GM23338 (cell line): ENCODE data around the gene SP5. TPM values are rescaled to one million over a fixed set of nuclear protein-coding genes. Genes with fewer than 3 reads are reported as not detected.

Source experiments
- ATAC-seq: fragments of 200-7000 bp; cut with Tn5 transposase; 3 replicates; pipeline ENCODE4 v1.9.1; 2020
- DNase-seq: peaks from one replicate; pipeline ENCODE4 v3.0.0-alpha.2; 2015; ENCODE audit warnings: low spot score
- H2AFZ ChIP-seq: fragments of 200-600 bp; sonication (generic); 2 replicates; pipeline ENCODE4 v1.8.0; 2016; ENCODE audit warnings: antibody characterized with exemption, mild to moderate bottlenecking, moderate library complexity
- H3F3A ChIP-seq: fragments of 200-600 bp; sonication (generic); replicated peaks from 2 replicates; pipeline ENCODE4 v1.8.0; 2017; ENCODE audit warnings: antibody characterized with exemption, mixed run types, low read depth
- H3K27ac ChIP-seq: fragments of 200-600 bp; sonication (generic); 2 replicates; pipeline ENCODE4 v1.6.1; 2016; ENCODE audit warnings: low read depth
- H3K27me3 ChIP-seq: fragments of 200-600 bp; sonication (generic); 2 replicates; pipeline ENCODE4 v1.8.0; 2016; ENCODE audit warnings: mild to moderate bottlenecking, mixed run types, moderate library complexity; ENCODE audit not compliant: insufficient read depth
- H3K36me3 ChIP-seq: fragments of 200-600 bp; sonication (generic); 2 replicates; pipeline ENCODE4 v1.8.0; 2016; ENCODE audit warnings: mild to moderate bottlenecking; ENCODE audit not compliant: insufficient read depth
- H3K4me1 ChIP-seq: fragments of 200-600 bp; sonication (generic); 2 replicates; pipeline ENCODE4 v1.8.0; 2016; ENCODE audit warnings: mild to moderate bottlenecking, moderate library complexity; ENCODE audit not compliant: insufficient read depth
- H3K4me2 ChIP-seq: fragments of 200-600 bp; sonication (generic); 2 replicates; pipeline ENCODE4 v1.7.1; 2017; ENCODE audit warnings: mixed run types
- H3K4me3 ChIP-seq: fragments of 200-600 bp; sonication (generic); 2 replicates; pipeline ENCODE4 v1.6.1; 2016; ENCODE audit warnings: mixed run types
- H3K79me2 ChIP-seq: fragments of 200-600 bp; sonication (generic); replicated peaks from 2 replicates; pipeline ENCODE4 v1.8.0; 2017; ENCODE audit warnings: mild to moderate bottlenecking; ENCODE audit not compliant: insufficient read depth
- H3K9me2 ChIP-seq: fragments of 200-600 bp; sonication (generic); 2 replicates; pipeline ENCODE4 v1.8.0; 2017; ENCODE audit not compliant: insufficient read depth
- H4K20me1 ChIP-seq: fragments of 200-600 bp; sonication (generic); replicated peaks from 2 replicates; pipeline ENCODE4 v1.8.0; 2017; ENCODE audit warnings: mild to moderate bottlenecking; ENCODE audit not compliant: insufficient read depth
- H3K27ac Mint-ChIP-seq: 2 replicates; pipeline ENCODE4 v1.8.0; 2020; ENCODE audit warnings: inconsistent platforms, mild to moderate bottlenecking, moderate library complexity, mixed read lengths
- H3K27me3 Mint-ChIP-seq: 3 replicates; pipeline ENCODE4 v1.8.0; 2022; ENCODE audit warnings: low read depth, mild to moderate bottlenecking, moderate library complexity, mixed read lengths, inconsistent platforms; ENCODE audit not compliant: insufficient read depth, poor library complexity
- H3K36me3 Mint-ChIP-seq: 3 replicates; pipeline ENCODE4 v1.8.0; 2021; ENCODE audit warnings: low read depth, mild to moderate bottlenecking, inconsistent platforms, moderate library complexity, mixed read lengths
- H3K4me1 Mint-ChIP-seq: 3 replicates; pipeline ENCODE4 v1.8.0; 2020; ENCODE audit warnings: mild to moderate bottlenecking, inconsistent platforms, mixed read lengths
- H3K4me3 Mint-ChIP-seq: 3 replicates; pipeline ENCODE4 v1.8.0; 2021; ENCODE audit warnings: moderate library complexity, mild to moderate bottlenecking, inconsistent platforms, mixed read lengths
- H3K9me3 Mint-ChIP-seq: 3 replicates; pipeline ENCODE4 v1.8.0; 2020; ENCODE audit warnings: moderate library complexity, mild to moderate bottlenecking, inconsistent platforms, mixed read lengths
- CREB1 ChIP-seq: fragments of 250-450 bp; sonication (Bioruptor Pico); IDR thresholded peaks from 2 replicates; pipeline ENCODE4 v1.5.0; 2020; ENCODE audit warnings: low read depth, mild to moderate bottlenecking, moderate library complexity
- CTCF ChIP-seq, 2 experiments: fragments of 200-600 bp in 1 of 2; sonication (generic) in 1 of 2; conservative IDR thresholded peaks; 2 replicates each; pipeline versions ENCODE4 v1.5.1 to v1.6.1; 2016 to 2017; ENCODE audit warnings: antibody characterized with exemption in 2 of 2, low read depth in 2 of 2, mild to moderate bottlenecking in 2 of 2, moderate library complexity in 1 of 2
- EZH2 ChIP-seq: fragments of 200-600 bp; sonication (generic); IDR thresholded peaks from one replicate; pipeline ENCODE4 v1.8.0; 2017; ENCODE audit warnings: antibody characterized with exemption, mild to moderate bottlenecking, low read depth; ENCODE audit not compliant: unreplicated experiment
- EZH2phosphoT487 ChIP-seq: fragments of 200-600 bp; sonication (generic); IDR thresholded peaks from one replicate; pipeline ENCODE4 v1.8.1; 2018; ENCODE audit warnings: antibody characterized with exemption; ENCODE audit not compliant: unreplicated experiment
- JUNB ChIP-seq: IDR thresholded peaks from one replicate; pipeline ENCODE4 v1.6.1; 2016; ENCODE audit warnings: antibody characterized with exemption; ENCODE audit not compliant: unreplicated experiment
- NANOG ChIP-seq: IDR thresholded peaks from 2 replicates; pipeline ENCODE4 v1.6.1; 2016; ENCODE audit warnings: antibody characterized with exemption, borderline replicate concordance
- POLR2AphosphoS5 ChIP-seq: IDR thresholded peaks from 2 replicates; pipeline ENCODE4 v1.6.1; 2016; ENCODE audit warnings: antibody characterized with exemption, low read depth
- REST ChIP-seq: IDR thresholded peaks from one replicate; pipeline ENCODE4 v1.6.1; 2018; ENCODE audit warnings: antibody characterized with exemption; ENCODE audit not compliant: unreplicated experiment
- STAT1 ChIP-seq: IDR thresholded peaks from one replicate; pipeline ENCODE4 v1.6.1; 2016; ENCODE audit warnings: antibody characterized with exemption; ENCODE audit not compliant: unreplicated experiment
- ZNF114 ChIP-seq: fragments of 250-450 bp; sonication (Bioruptor Pico); IDR thresholded peaks from 2 replicates; pipeline ENCODE4 v1.5.0; 2020; ENCODE audit warnings: mild to moderate bottlenecking, moderate library complexity
- ZNF331 ChIP-seq: fragments of 250-450 bp; sonication (Bioruptor Pico); IDR thresholded peaks from 2 replicates; pipeline ENCODE4 v1.5.0; 2020; ENCODE audit warnings: low read depth, mild to moderate bottlenecking, moderate library complexity
- ZNF462 ChIP-seq: fragments of 250-450 bp; sonication (Bioruptor Pico); IDR thresholded peaks from 2 replicates; pipeline ENCODE4 v1.5.0; 2020; ENCODE audit warnings: mild to moderate bottlenecking, moderate library complexity
- polyA plus RNA-seq: library from polyadenylated mRNA; unstranded; fragments of >200 nt; fragmentation: Nextera tagmentation; extraction: Ambion mirVana; gene quantifications from 2 replicates; pipeline ENCODE4 v1.2.1, GENCODE V29; 2016
- total RNA-seq: library from RNA; depleted of rRNA; stranded (reverse); fragments of >200 nt; shearing (Covaris generic); gene quantifications from 2 replicates; pipeline ENCODE4 v1.2.3, GENCODE V29; 2014
- TF ChIP-seq, protein P1 (sequence below): IDR thresholded peaks from 2 replicates; pipeline ENCODE4 v1.6.1; 2016; ENCODE audit warnings: antibody characterized with exemption

Gene SP5
- total and polyA plus RNA-seq, 2 experiments from 2014 or later: 0.21 to 0.32 TPM

DNA sequence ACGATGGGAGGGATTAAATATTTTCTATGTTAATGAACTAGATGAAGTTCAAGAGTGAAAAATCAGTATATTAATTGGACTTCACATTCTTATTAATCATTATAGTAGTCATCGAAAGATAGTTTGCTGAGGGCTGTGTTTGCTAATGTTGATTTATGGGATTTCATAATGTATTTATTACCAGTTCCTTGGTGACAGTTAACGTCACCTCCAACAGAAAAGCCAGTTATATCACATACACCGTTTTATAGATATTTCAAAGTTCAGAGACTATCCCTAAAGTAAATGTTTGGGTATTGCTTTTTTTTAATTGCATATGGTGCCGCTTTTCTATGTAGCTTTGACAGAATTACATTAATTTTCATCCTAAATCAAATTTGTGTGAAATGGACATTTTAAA lies 49.4 kb upstream of the SP5 start:
- Histone ChIP-seq H3K27me3 (no peaks in the 10 kb centered on the region), H3K27ac (no peak overlapping the region), H3K4me2 (no peak overlapping the region), H3K79me2 (no peaks in the 10 kb centered on the region), H3K4me3 (no peak overlapping the region), H3K36me3 (no peaks in the 10 kb centered on the region), H4K20me1 (no peaks in the 10 kb centered on the region), H2AFZ (no peak overlapping the region), H3K4me1 (no peaks in the 10 kb centered on the region), H3K9me2 (no peaks in the 10 kb centered on the region; the same call in 1 of the 2 replicates), H3F3A (no peaks in the 10 kb centered on the region)
- H3K4me3 Mint-ChIP-seq: no peak overlapping the region
- H3K9me3 Mint-ChIP-seq: no peaks in the 10 kb centered on the region
- TF ChIP-seq EZH2phosphoT487: no peak
- no peak for TF ChIP-seq POLR2AphosphoS5
- TF ChIP-seq REST: no peak
- TF ChIP-seq EZH2: no peak
- TF ChIP-seq STAT1: no peak
- TF ChIP-seq ZNF114 (CRISPR knock-in tag): no peak
- no peak for TF ChIP-seq JUNB
- TF ChIP-seq ZNF331 (CRISPR knock-in tag): no peak
- no peak for TF ChIP-seq CTCF (conservative IDR thresholded peaks at IDR 0.05; ENCODE audit: low read depth in 2 of 2)
- TF ChIP-seq, protein P1, sequence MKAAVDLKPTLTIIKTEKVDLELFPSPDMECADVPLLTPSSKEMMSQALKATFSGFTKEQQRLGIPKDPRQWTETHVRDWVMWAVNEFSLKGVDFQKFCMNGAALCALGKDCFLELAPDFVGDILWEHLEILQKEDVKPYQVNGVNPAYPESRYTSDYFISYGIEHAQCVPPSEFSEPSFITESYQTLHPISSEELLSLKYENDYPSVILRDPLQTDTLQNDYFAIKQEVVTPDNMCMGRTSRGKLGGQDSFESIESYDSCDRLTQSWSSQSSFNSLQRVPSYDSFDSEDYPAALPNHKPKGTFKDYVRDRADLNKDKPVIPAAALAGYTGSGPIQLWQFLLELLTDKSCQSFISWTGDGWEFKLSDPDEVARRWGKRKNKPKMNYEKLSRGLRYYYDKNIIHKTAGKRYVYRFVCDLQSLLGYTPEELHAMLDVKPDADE: no peak
- no peak for TF ChIP-seq NANOG
- TF ChIP-seq CREB1 (CRISPR knock-in tag): no peak
- no peak for TF ChIP-seq ZNF462
- DNase-seq (no peak), ATAC-seq (no peak)
- H3K27ac Mint-ChIP-seq: no peak overlapping the region
- H3K27me3 Mint-ChIP-seq: no peaks in the 10 kb centered on the region
- no peaks in the 10 kb centered on the region for H3K4me1 Mint-ChIP-seq
- no peaks in the 10 kb centered on the region for H3K36me3 Mint-ChIP-seq
